A204.1 (cell line): ENCODE data around the gene FAM50A.

Experiments
- FAIRE-seq: peaks from 2 replicates; lab custom pipeline; 2012; peaks lifted over from hg19 to GRCh38; lab: Jason Lieb, UNC

The FAM50A gene

GRCh38 chrX:154466036-154466435 is 22.1 kb downstream of the FAM50A start:
- no peak for FAIRE-seq

- FAIRE-seq = no peak
Measured at GRCh38 chrX:154466907-154467306, 23.0 kb downstream of the FAM50A start.

- FAIRE-seq = no peak
Measured at GRCh38 chrX:154467556-154467955, 23.6 kb downstream of the FAM50A start.

GRCh38 chrX:154468217-154468616 is 24.3 kb downstream of the FAM50A start:
- FAIRE-seq = no peak

GRCh38 chrX:154469114-154469513 is 25.2 kb downstream of the FAM50A start:
- no peak for FAIRE-seq

GRCh38 chrX:154469880-154470279 is 25.9 kb downstream of the FAM50A start:
- no peak for FAIRE-seq

- no peak for FAIRE-seq
Measured at GRCh38 chrX:154470434-154470833, 26.5 kb downstream of the FAM50A start.

- FAIRE-seq = no peak
Measured at GRCh38 chrX:154470914-154471568, 27.1 kb downstream of the FAM50A start.

- no peak for FAIRE-seq
Measured at GRCh38 chrX:154471839-154472684, 28.1 kb downstream of the FAM50A start.

GRCh38 chrX:154472685-154473632 is 29.0 kb downstream of the FAM50A start:
- no peak for FAIRE-seq

- FAIRE-seq = no peak
Measured at GRCh38 chrX:154473683-154474082, 29.7 kb downstream of the FAM50A start.

- FAIRE-seq = no peak
Measured at GRCh38 chrX:154476821-154477220, 32.9 kb downstream of the FAM50A start.

- no peak for FAIRE-seq
Measured at GRCh38 chrX:154477891-154478477, 34.0 kb downstream of the FAM50A start.

GRCh38 chrX:154478728-154479622 is 35.0 kb downstream of the FAM50A start, which contains the start of gene LAGE3:
Gene LAGE3, minus strand, starts transcription at chrX:154479281. Its CDS starts 366 bp downstream, at chrX:154478915.
- FAIRE-seq = no peak

- no peak for FAIRE-seq
Measured at GRCh38 chrX:154481195-154481594, 37.3 kb downstream of the FAM50A start.

GRCh38 chrX:154481911-154482601 is 38.1 kb downstream of the FAM50A start:
- no peak for FAIRE-seq

- no peak for FAIRE-seq
Measured at GRCh38 chrX:154482786-154483185, 38.8 kb downstream of the FAM50A start.

GRCh38 chrX:154483325-154483724 is 39.4 kb downstream of the FAM50A start:
- FAIRE-seq = no peak

GRCh38 chrX:154484255-154485149 is 40.6 kb downstream of the FAM50A start:
- no peak for FAIRE-seq
